Loucy (cell line): ENCODE data around the gene PACRGL.

ENCODE experiments used
- EZH2phosphoT487 ChIP-seq: fragments of 200-600 bp; IDR thresholded peaks from 2 replicates; pipeline ENCODE4 v1.6.1; 2018; ENCODE audit warnings: antibody characterized with exemption, mild to moderate bottlenecking, moderate library complexity, borderline replicate concordance
- TF ChIP-seq, protein P1 (sequence below): fragments of 200-600 bp; sonication (generic); conservative IDR thresholded peaks from 2 replicates; pipeline ENCODE4 v1.5.1; 2014; ENCODE audit warnings: mild to moderate bottlenecking, antibody characterized with exemption, low read length

DNA sequence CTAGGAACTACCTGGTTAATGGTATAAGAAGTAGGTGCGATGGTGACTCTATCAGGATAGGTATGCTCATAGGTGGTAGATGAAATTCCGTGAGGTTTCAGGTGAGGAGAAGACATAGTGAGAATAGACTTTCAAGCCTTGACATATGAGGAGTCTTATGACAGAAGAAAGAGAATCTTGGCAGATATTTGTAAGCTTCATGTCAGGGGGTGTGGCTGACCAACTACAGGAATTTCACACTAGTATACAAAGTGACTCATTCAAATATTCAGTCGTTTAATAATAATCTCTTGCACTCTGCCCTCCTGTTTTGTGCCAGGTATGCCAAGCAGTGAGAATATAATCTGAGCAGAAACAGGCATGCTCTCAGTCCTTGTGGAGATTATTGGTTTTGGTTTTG is 22.8 kb downstream of the PACRGL start:
- TF ChIP-seq, protein P1, sequence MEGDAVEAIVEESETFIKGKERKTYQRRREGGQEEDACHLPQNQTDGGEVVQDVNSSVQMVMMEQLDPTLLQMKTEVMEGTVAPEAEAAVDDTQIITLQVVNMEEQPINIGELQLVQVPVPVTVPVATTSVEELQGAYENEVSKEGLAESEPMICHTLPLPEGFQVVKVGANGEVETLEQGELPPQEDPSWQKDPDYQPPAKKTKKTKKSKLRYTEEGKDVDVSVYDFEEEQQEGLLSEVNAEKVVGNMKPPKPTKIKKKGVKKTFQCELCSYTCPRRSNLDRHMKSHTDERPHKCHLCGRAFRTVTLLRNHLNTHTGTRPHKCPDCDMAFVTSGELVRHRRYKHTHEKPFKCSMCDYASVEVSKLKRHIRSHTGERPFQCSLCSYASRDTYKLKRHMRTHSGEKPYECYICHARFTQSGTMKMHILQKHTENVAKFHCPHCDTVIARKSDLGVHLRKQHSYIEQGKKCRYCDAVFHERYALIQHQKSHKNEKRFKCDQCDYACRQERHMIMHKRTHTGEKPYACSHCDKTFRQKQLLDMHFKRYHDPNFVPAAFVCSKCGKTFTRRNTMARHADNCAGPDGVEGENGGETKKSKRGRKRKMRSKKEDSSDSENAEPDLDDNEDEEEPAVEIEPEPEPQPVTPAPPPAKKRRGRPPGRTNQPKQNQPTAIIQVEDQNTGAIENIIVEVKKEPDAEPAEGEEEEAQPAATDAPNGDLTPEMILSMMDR = no peak
- TF ChIP-seq EZH2phosphoT487 = no peak
